ENCODE measurements around the gene KRT39.

GRCh38 chr17:41002814-41003213 is 36.1 kb upstream of the KRT39 start:
- TF ChIP-seq, protein P1, sequence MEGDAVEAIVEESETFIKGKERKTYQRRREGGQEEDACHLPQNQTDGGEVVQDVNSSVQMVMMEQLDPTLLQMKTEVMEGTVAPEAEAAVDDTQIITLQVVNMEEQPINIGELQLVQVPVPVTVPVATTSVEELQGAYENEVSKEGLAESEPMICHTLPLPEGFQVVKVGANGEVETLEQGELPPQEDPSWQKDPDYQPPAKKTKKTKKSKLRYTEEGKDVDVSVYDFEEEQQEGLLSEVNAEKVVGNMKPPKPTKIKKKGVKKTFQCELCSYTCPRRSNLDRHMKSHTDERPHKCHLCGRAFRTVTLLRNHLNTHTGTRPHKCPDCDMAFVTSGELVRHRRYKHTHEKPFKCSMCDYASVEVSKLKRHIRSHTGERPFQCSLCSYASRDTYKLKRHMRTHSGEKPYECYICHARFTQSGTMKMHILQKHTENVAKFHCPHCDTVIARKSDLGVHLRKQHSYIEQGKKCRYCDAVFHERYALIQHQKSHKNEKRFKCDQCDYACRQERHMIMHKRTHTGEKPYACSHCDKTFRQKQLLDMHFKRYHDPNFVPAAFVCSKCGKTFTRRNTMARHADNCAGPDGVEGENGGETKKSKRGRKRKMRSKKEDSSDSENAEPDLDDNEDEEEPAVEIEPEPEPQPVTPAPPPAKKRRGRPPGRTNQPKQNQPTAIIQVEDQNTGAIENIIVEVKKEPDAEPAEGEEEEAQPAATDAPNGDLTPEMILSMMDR (IDR thresholded peaks at IDR 0.05) = no peak
- TF ChIP-seq POLR2A (IDR thresholded peaks at IDR 0.05) (no peak), POLR2AphosphoS5 (IDR thresholded peaks at IDR 0.05) (no peak)

Measured in suprapubic skin (tissue), 4 donors.